Neural progenitor cell (in vitro differentiated cells): ENCODE measurements around the gene AP5Z1. TPM values are rescaled to one million over a fixed set of nuclear protein-coding genes. Genes with fewer than 3 reads are reported as not detected.

ENCODE experiments used
- DNase-seq: peaks from one replicate; pipeline ENCODE4 v3.0.0-alpha.2; 2016; ENCODE audit warnings: low spot score
- H2AFZ ChIP-seq: fragments of 200-600 bp; sonication (generic); replicated peaks from 2 replicates; pipeline ENCODE4 v1.6.1; 2016; ENCODE audit warnings: antibody characterized with exemption
- H3F3A ChIP-seq: fragments of 200-600 bp; sonication (generic); 2 replicates; pipeline ENCODE4 v1.6.1; 2016; ENCODE audit warnings: antibody characterized with exemption, low read depth
- H3K27ac ChIP-seq: fragments of 200-600 bp; sonication (generic); 2 replicates; pipeline ENCODE4 v1.5.1; 2016; ENCODE audit warnings: mild to moderate bottlenecking
- H3K27me3 ChIP-seq: fragments of 200-600 bp; sonication (generic); 2 replicates; pipeline ENCODE4 v1.6.1; 2016; ENCODE audit warnings: mild to moderate bottlenecking, moderate library complexity
- H3K36me3 ChIP-seq: fragments of 200-600 bp; sonication (generic); 2 replicates; pipeline ENCODE4 v1.5.1; 2016
- H3K4me1 ChIP-seq: fragments of 200-600 bp; sonication (generic); 2 replicates; pipeline ENCODE4 v1.6.1; 2016; ENCODE audit warnings: mixed run types
- H3K4me2 ChIP-seq: fragments of 200-600 bp; sonication (generic); 2 replicates; pipeline ENCODE4 v1.6.1; 2016
- H3K4me3 ChIP-seq: fragments of 200-600 bp; sonication (generic); 2 replicates; pipeline ENCODE4 v1.5.1; 2016
- H3K79me2 ChIP-seq: fragments of 200-600 bp; sonication (generic); 2 replicates; pipeline ENCODE4 v1.6.1; 2016; ENCODE audit warnings: low read depth
- H3K9ac ChIP-seq: fragments of 200-600 bp; sonication (generic); 2 replicates; pipeline ENCODE4 v1.6.1; 2016
- H3K9me3 ChIP-seq: fragments of 200-600 bp; sonication (generic); 2 replicates; pipeline ENCODE4 v1.5.1; 2016; ENCODE audit warnings: low read depth
- H4K20me1 ChIP-seq: fragments of 200-600 bp; sonication (generic); 2 replicates; pipeline ENCODE4 v1.6.1; 2016; ENCODE audit warnings: low read depth
- H3K27ac Mint-ChIP-seq: 3 replicates; pipeline ENCODE4 v1.8.0; 2021; ENCODE audit warnings: mixed read lengths
- H3K27me3 Mint-ChIP-seq: 2 replicates; pipeline ENCODE4 v1.8.0; 2022; ENCODE audit warnings: low read depth, mild to moderate bottlenecking, inconsistent platforms, moderate library complexity, mixed read lengths; ENCODE audit not compliant: insufficient read depth
- H3K36me3 Mint-ChIP-seq: 3 replicates; pipeline ENCODE4 v1.8.0; 2021; ENCODE audit warnings: mixed read lengths
- H3K4me1 Mint-ChIP-seq: 3 replicates; pipeline ENCODE4 v1.8.0; 2021; ENCODE audit warnings: mixed read lengths
- H3K4me3 Mint-ChIP-seq: 3 replicates; pipeline ENCODE4 v1.8.0; 2021; ENCODE audit warnings: mild to moderate bottlenecking, moderate library complexity, mixed read lengths
- H3K9me3 Mint-ChIP-seq: 3 replicates; pipeline ENCODE4 v1.8.0; 2020; ENCODE audit warnings: mixed read lengths
- CTCF ChIP-seq: fragments of 200-600 bp; sonication (generic); IDR thresholded peaks from 2 replicates; pipeline ENCODE4 v1.5.1; 2017; ENCODE audit warnings: antibody characterized with exemption, mild to moderate bottlenecking
- EZH2 ChIP-seq: fragments of 200-600 bp; sonication (generic); IDR thresholded peaks from 2 replicates; pipeline ENCODE4 v1.6.1; 2017; ENCODE audit warnings: antibody characterized with exemption, mild to moderate bottlenecking, moderate library complexity
- EZH2phosphoT487 ChIP-seq: fragments of 200-600 bp; sonication (generic); IDR thresholded peaks from 2 replicates; pipeline ENCODE4 v1.6.1; 2017; ENCODE audit warnings: antibody characterized with exemption
- total RNA-seq: library from RNA; depleted of rRNA; stranded (reverse); fragments of >200 nt; gene quantifications from 2 replicates; pipeline ENCODE4 v1.2.3, GENCODE V29; 2015; ENCODE audit warnings: low replicate concordance

AP5Z1 gene
- total RNA-seq, 1 donor from 2014 or later: 8.3 TPM

- H3K9me3 Mint-ChIP-seq: no peaks in the 10 kb centered on the region
Observed at GRCh38 chr7:4734587-4735345, 40.7 kb upstream of the AP5Z1 start.

GRCh38 chr7:4737300-4737699 lies 38.1 kb upstream of the AP5Z1 start:
- H3K36me3 ChIP-seq: no peaks in the 10 kb centered on the region
- no peak overlapping the region for H3K4me2 ChIP-seq
- TF ChIP-seq EZH2phosphoT487 (no peak), CTCF (no peak), EZH2 (no peak)
- H3K9me3 ChIP-seq: no peaks in the 10 kb centered on the region
- H3K27me3 ChIP-seq: no peaks in the 10 kb centered on the region
- Mint-ChIP-seq H3K27ac (peak overlapping the region; percentile 51), H3K4me1 (peaks cover 50% of the 10 kb centered on the region), H3K4me3 (peak overlapping the region; percentile 52), H3K9me3 (no peaks in the 10 kb centered on the region), H3K27me3 (peaks cover 5% of the 10 kb centered on the region), H3K36me3 (peaks cover 30% of the 10 kb centered on the region)
- DNase-seq: no peak
- H3K4me3 ChIP-seq: no peak overlapping the region
- peaks cover 17% of the 10 kb centered on the region for H3F3A ChIP-seq
- H3K27ac ChIP-seq: no peak overlapping the region
- peaks cover 16% of the 10 kb centered on the region for H3K4me1 ChIP-seq
- H4K20me1 ChIP-seq: peaks cover 70% of the 10 kb centered on the region
- H2AFZ ChIP-seq: no peak overlapping the region
- H3K79me2 ChIP-seq: peaks cover 12% of the 10 kb centered on the region
- no peak overlapping the region for H3K9ac ChIP-seq

More at GRCh38 chr7:4734587-4735345, 40.7 kb upstream of the AP5Z1 start:
- Histone ChIP-seq H3K4me1 (peaks cover 16% of the 10 kb centered on the region), H2AFZ (no peak overlapping the region), H3K27me3 (no peaks in the 10 kb centered on the region), H4K20me1 (peaks cover 86% of the 10 kb centered on the region), H3K4me2 (no peak overlapping the region), H3K4me3 (no peak overlapping the region), H3K9ac (no peak overlapping the region), H3F3A (peaks cover 17% of the 10 kb centered on the region), H3K79me2 (peaks cover 12% of the 10 kb centered on the region), H3K9me3 (no peaks in the 10 kb centered on the region), H3K36me3 (no peaks in the 10 kb centered on the region), H3K27ac (no peak overlapping the region)
- Mint-ChIP-seq H3K4me3 (peak overlapping the region; percentile 59), H3K27ac (peak overlapping the region; percentile 88), H3K36me3 (peaks cover 26% of the 10 kb centered on the region), H3K27me3 (peaks cover 3% of the 10 kb centered on the region), H3K4me1 (peaks cover 48% of the 10 kb centered on the region)
- DNase-seq: no peak
- no peak for TF ChIP-seq EZH2
- no peak for TF ChIP-seq CTCF
- no peak for TF ChIP-seq EZH2phosphoT487

- H4K20me1 ChIP-seq: peaks cover 56% of the 10 kb centered on the region
- no peak overlapping the region for H3K4me3 ChIP-seq
- Mint-ChIP-seq H3K27me3 (peaks cover 7% of the 10 kb centered on the region), H3K36me3 (peaks cover 21% of the 10 kb centered on the region), H3K4me3 (peak overlapping the region; percentile 70), H3K9me3 (no peaks in the 10 kb centered on the region), H3K27ac (peak overlapping the region; percentile 97), H3K4me1 (peaks cover 56% of the 10 kb centered on the region)
- no peaks in the 10 kb centered on the region for H3K27me3 ChIP-seq
- peaks cover 8% of the 10 kb centered on the region for H3K79me2 ChIP-seq
- H3K27ac ChIP-seq: peak overlapping the region; percentile 68
- TF ChIP-seq CTCF (no peak), EZH2 (no peak), EZH2phosphoT487 (no peak)
- H3K36me3 ChIP-seq: no peaks in the 10 kb centered on the region
- peaks cover 21% of the 10 kb centered on the region for H3K4me1 ChIP-seq
- DNase-seq: peak; percentile 81
- no peak overlapping the region for H3K9ac ChIP-seq
- H3F3A ChIP-seq: peaks cover 26% of the 10 kb centered on the region
- H3K9me3 ChIP-seq: no peaks in the 10 kb centered on the region
- H3K4me2 ChIP-seq: peak overlapping the region; percentile 59
- H2AFZ ChIP-seq: no peak overlapping the region
Observed at GRCh38 chr7:4738711-4739527, 36.5 kb upstream of the AP5Z1 start.
